Adrenal gland (tissue), 5 donors: ENCODE results near the gene SUCLG2.

Experiments
- CTCF ChIP-seq, 6 experiments: fragments of 450-650 bp in 4 of 6; fragments of 200-600 bp in 2 of 6; sonication (generic) in 1 of 6; IDR thresholded peaks; 1 replicate in 5 of 6; 2 replicates in 1 of 6; pipeline versions ENCODE4 v1.5.1 to v1.8.0; 2016 to 2021; ENCODE audit warnings: antibody characterized with exemption in 6 of 6, mild to moderate bottlenecking in 2 of 6, moderate library complexity in 1 of 6
- POLR2A ChIP-seq, 2 donors: fragments of 450-650 bp; IDR thresholded peaks; one replicate each; pipeline ENCODE4 v1.6.1; 2017; ENCODE audit warnings: antibody characterized with exemption in 2 of 2, mild to moderate bottlenecking in 2 of 2, moderate library complexity in 1 of 2
- donor health status: DM: no; HTN: no; CAD: no.

DNA sequence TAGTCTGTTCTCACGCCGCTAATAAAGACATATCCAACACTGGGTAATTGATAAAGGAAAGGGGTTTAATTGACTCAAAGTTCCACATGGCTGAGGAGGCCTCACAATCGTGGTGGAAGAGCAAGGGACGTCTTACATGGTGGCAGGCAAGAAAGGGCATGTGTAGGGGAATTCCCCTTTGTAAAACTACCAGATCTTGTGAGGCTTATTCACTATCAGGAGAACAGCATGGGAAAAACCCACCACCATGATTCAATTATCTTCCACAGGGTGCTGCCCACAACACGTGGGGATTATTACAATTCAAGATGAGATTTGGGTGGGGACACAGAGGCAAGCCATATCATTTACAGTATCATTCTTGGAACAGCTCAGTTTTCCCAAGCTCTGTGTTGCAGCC, 268.0 kb downstream of the SUCLG2 start:
- TF ChIP-seq CTCF (IDR thresholded peaks at IDR 0.05) (no peak), POLR2A (IDR thresholded peaks at IDR 0.05) (no peak)
